Osteocyte (in vitro differentiated cells): Measurements from ENCODE around the gene CYSTM1. TPM values are rescaled to one million over a fixed set of nuclear protein-coding genes. Genes with fewer than 3 reads are reported as not detected.

ENCODE experiments used
- DNase-seq: peaks from one replicate; pipeline ENCODE4 v3.0.0; 2021; ENCODE audit warnings: mixed read lengths; ENCODE audit not compliant: unreplicated experiment; ENCODE audit errors: extremely low spot score
- H3K27ac Mint-ChIP-seq: one replicate; pipeline ENCODE4 v1.8.0; 2021; ENCODE audit warnings: mild to moderate bottlenecking, mixed read lengths; ENCODE audit not compliant: unreplicated experiment
- H3K27me3 Mint-ChIP-seq: one replicate; pipeline ENCODE4 v1.8.0; 2021; ENCODE audit warnings: mixed read lengths; ENCODE audit not compliant: unreplicated experiment
- H3K36me3 Mint-ChIP-seq: one replicate; pipeline ENCODE4 v1.8.0; 2021; ENCODE audit warnings: mixed read lengths; ENCODE audit not compliant: unreplicated experiment
- H3K4me1 Mint-ChIP-seq: one replicate; pipeline ENCODE4 v1.8.0; 2021; ENCODE audit warnings: mixed read lengths; ENCODE audit not compliant: unreplicated experiment
- H3K4me3 Mint-ChIP-seq: one replicate; pipeline ENCODE4 v1.8.0; 2021; ENCODE audit warnings: mild to moderate bottlenecking, moderate library complexity, mixed read lengths; ENCODE audit not compliant: unreplicated experiment
- H3K9me3 Mint-ChIP-seq: one replicate; pipeline ENCODE4 v1.8.0; 2021; ENCODE audit warnings: mixed read lengths; ENCODE audit not compliant: unreplicated experiment
- CTCF ChIP-seq: fragments of 200-600 bp; sonication (generic); IDR thresholded peaks from 2 replicates; pipeline ENCODE4 v1.5.0; 2021; ENCODE audit warnings: antibody characterized with exemption, mild to moderate bottlenecking, moderate library complexity
- total RNA-seq: library from RNA; stranded (reverse); gene quantifications from 2 replicates; pipeline ENCODE4 v1.2.1, GENCODE V29; 2021

Gene CYSTM1
- total RNA-seq, 1 donor from 2014 or later: 26.7 TPM

- H3K27me3 Mint-ChIP-seq: no peaks in the 10 kb centered on the region
- no peak overlapping the region for H3K27ac Mint-ChIP-seq
- TF ChIP-seq CTCF: no peak
- no peaks in the 10 kb centered on the region for H3K4me1 Mint-ChIP-seq
- H3K36me3 Mint-ChIP-seq: peaks cover 16% of the 10 kb centered on the region
- H3K9me3 Mint-ChIP-seq: peaks cover 4% of the 10 kb centered on the region
- no peak for DNase-seq
- no peak overlapping the region for H3K4me3 Mint-ChIP-seq
Observed at GRCh38 chr5:140273401-140273877, 98.5 kb downstream of the CYSTM1 start.

DNA sequence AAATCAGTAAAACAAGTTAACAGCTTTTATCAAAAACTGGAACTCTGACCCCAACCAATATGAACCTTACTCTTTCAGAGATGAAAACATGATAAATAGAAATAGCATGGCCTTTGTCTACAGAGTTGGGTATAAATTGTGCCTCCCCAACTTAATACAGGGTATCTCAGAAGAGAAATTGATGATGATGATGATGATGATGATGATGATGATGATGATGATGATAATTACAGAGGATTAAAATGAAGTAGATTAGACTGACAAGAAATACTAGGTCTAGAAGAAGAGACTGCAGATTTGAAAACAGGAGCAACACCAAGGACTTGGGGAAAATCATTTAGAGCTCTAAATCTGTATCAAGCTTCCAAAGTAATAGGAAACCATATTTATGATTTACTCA, 100.8 kb downstream of the CYSTM1 start:
- Mint-ChIP-seq H3K9me3 (peaks cover 4% of the 10 kb centered on the region), H3K4me3 (no peak overlapping the region), H3K4me1 (no peaks in the 10 kb centered on the region), H3K36me3 (peaks cover 16% of the 10 kb centered on the region), H3K27me3 (no peaks in the 10 kb centered on the region), H3K27ac (no peak overlapping the region)
- DNase-seq: no peak
- TF ChIP-seq CTCF: no peak

DNA sequence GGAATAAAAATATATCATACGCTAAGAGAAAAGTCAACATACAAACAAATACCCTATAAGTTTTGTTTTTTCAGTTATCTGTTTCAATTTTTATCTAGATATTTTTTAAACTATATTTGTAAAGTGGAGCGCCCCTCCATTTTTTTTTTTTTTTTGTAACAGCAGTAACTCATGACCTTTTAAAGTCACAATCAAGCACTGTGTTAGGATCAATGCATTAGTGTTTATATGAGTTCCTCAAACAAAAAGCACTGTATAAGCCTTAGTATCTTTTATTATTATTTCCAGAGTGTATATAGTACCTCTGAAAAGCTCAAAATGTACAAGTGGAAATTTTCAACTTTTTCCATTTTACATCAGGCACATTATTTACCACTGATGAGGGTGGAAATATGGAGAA, 107.3 kb downstream of the CYSTM1 start:
- H3K27ac Mint-ChIP-seq: no peak overlapping the region
- H3K4me3 Mint-ChIP-seq: no peak overlapping the region
- DNase-seq: no peak
- peaks cover 7% of the 10 kb centered on the region for H3K36me3 Mint-ChIP-seq
- TF ChIP-seq CTCF: no peak
- H3K27me3 Mint-ChIP-seq: no peaks in the 10 kb centered on the region
- H3K9me3 Mint-ChIP-seq: no peaks in the 10 kb centered on the region
- no peaks in the 10 kb centered on the region for H3K4me1 Mint-ChIP-seq

DNA sequence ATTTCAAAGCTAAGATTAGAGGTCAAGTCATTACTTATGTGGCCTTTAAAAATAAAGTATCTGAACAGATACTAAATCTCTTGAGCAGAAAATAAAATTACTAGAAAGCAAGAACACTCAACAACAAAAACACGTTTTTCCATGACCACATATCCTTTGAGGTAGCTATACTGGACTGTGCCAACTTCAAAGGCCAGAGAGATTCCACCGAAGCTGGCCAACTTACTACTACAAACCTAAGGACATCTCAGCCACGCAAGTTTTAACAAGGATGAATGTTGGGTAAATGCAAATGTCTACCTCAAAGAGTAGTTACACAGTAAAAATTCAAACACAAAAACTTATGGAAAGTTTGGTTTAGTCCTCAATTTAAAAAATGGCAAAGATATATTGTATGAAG, 109.0 kb downstream of the CYSTM1 start:
- H3K27ac Mint-ChIP-seq: no peak overlapping the region
- H3K4me1 Mint-ChIP-seq: no peaks in the 10 kb centered on the region
- peaks cover 2% of the 10 kb centered on the region for H3K36me3 Mint-ChIP-seq
- H3K9me3 Mint-ChIP-seq: no peaks in the 10 kb centered on the region
- no peaks in the 10 kb centered on the region for H3K27me3 Mint-ChIP-seq
- no peak overlapping the region for H3K4me3 Mint-ChIP-seq
- TF ChIP-seq CTCF: no peak
- no peak for DNase-seq

DNA sequence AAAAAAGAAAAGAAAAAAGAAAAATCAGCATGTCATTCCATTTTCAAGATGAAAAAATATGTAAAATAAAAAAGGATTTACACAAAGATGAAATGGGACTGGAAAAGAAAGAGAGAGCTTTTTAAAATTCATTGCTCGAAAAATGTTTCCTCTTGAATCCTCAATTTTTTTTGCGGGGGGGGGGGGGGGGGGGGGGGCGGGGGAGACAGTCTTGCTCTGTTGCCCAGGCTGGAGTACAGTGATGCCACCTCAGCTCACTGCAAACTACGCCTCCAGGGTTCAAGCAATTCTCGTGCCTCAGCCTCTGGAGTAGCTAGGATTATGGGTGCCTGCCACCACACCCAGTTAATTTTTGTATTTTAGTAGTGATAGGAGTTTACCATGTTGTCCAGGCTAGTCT, 111.4 kb downstream of the CYSTM1 start:
- Mint-ChIP-seq H3K27me3 (no peaks in the 10 kb centered on the region), H3K4me1 (peaks cover 3% of the 10 kb centered on the region), H3K9me3 (no peaks in the 10 kb centered on the region), H3K27ac (no peak overlapping the region), H3K36me3 (no peaks in the 10 kb centered on the region), H3K4me3 (no peak overlapping the region)
- TF ChIP-seq CTCF: no peak
- DNase-seq: no peak
